GM20000 (cell line): ENCODE data around the gene ZEB1.
"Not testable (repeated sequence)": the region's sequence is repeated elsewhere in the genome, so short reads cannot be mapped to it uniquely, and the experiment has no call there.

Experiments used
- DNase-seq: peaks from one replicate; pipeline ENCODE4 v3.0.0; 2012; ENCODE audit warnings: low spot score
- CTCF ChIP-seq: IDR thresholded peaks from 2 replicates; pipeline ENCODE4 v1.5.1; 2012; ENCODE audit warnings: mild to moderate bottlenecking, control low read depth; ENCODE audit errors: extremely low read depth, missing control alignments

Gene ZEB1

GRCh38 chr10:31421322-31421721, 102.3 kb downstream of the ZEB1 start:
- DNase-seq = no peak
- TF ChIP-seq CTCF = no peak

DNA sequence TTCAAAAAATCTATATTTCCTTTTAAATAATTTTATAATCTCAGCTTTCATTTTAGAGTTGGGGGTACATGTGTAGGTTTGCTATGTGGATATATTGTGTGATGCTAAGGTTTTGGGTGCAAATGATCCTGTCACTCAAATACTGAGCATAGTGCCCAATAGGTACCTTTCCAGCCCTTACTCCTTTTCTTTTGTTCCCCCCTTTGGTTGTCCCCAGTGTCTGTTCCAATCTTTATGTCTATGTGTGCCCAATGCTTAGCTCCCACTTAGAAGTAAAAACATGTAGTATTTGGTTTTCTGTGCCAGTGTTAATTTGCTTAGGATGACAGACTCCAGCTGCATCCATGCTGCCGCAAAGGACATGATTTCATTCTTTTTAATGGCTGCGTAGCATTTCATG, 103.6 kb downstream of the ZEB1 start:
- no peak for DNase-seq
- TF ChIP-seq CTCF = no peak

- DNase-seq = no peak
These were observed 105.5 kb downstream of the ZEB1 start for GRCh38 chr10:31424473-31424872.

GRCh38 chr10:31426401-31426800, 107.4 kb downstream of the ZEB1 start:
- no peak for DNase-seq
- no peak for TF ChIP-seq CTCF

More at GRCh38 chr10:31424473-31424872, 105.5 kb downstream of the ZEB1 start:
- no peak for TF ChIP-seq CTCF

- DNase-seq = not testable (repeated sequence)
These were observed 108.3 kb downstream of the ZEB1 start for GRCh38 chr10:31427334-31427733.

DNA sequence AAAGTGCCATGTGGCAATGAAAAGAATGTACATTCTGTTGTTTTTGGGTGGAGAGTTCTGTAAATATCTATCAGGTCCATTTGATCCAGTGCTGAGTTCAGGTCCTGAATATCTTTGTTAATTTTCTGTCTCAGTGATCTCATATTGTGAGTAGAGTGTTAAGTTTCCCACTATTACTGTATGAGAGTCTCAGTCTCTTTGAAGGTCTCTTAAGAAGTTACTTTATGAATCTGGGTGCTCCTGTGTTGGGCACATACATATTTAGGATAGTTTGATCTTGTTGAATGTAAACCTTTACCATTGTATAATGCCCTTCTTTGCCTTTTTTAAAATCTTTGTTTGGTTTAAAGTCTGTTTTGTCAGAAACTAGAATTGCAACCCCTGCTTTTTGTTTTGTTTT, 109.5 kb downstream of the ZEB1 start:
- DNase-seq = not testable (repeated sequence)

GRCh38 chr10:31431021-31431420, 112.0 kb downstream of the ZEB1 start:
- DNase-seq = no peak
- TF ChIP-seq CTCF = no peak

GRCh38 chr10:31437959-31438358, 118.9 kb downstream of the ZEB1 start:
- no peak for TF ChIP-seq CTCF

GRCh38 chr10:31451766-31452165, 132.8 kb downstream of the ZEB1 start:
- TF ChIP-seq CTCF = no peak

More at GRCh38 chr10:31437959-31438358, 118.9 kb downstream of the ZEB1 start:
- DNase-seq = no peak

More at GRCh38 chr10:31451766-31452165, 132.8 kb downstream of the ZEB1 start:
- no peak for DNase-seq
